ENCODE results near the gene ARHGEF11.

Gene ARHGEF11

DNA sequence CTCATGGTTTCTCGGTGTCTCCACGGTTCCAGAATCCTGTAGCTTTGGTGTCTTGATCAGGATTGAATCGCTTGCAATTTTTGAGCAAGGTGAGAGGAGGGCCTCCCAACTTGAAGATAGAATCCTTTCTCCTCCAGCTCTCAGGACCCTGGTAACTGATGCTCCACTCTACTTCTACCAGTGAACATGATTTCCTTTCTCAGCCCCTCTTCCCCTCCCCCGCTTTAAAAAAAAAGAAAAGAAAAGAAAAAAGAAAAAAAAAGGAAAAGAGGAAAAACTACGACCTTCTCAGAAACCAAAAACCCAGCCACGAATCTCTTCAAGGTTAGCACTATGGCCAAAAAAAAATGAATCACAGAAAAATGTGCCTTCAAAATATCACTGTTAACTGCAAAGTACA is 1.2 kb downstream of the ARHGEF11 start:
- peaks cover 15% of the 10 kb centered on the region for H3K79me1 ChIP-seq (replicated peaks; ENCODE audit: low read length, poor library complexity, severe bottlenecking)
- no peaks in the 10 kb centered on the region for H3K27me3 ChIP-seq (ENCODE audit: control insufficient read depth in 1 of 2, insufficient read depth in 1 of 2, low read length in 2 of 2)
- DNase-seq, result no peak
- H3K9me3 ChIP-seq (ENCODE audit: control insufficient read depth, low read length), result no peaks in the 10 kb centered on the region
- no peak overlapping the region for H4K91ac ChIP-seq (ENCODE audit: low read length)
- no peak overlapping the region for H2AFZ ChIP-seq (ENCODE audit: low read depth, low read length)
- no peak overlapping the region for H3K27ac ChIP-seq (ENCODE audit: low read length, poor library complexity, severe bottlenecking)
- no peak overlapping the region for H2BK12ac ChIP-seq (ENCODE audit: low read length in 2 of 2)
- H3K4me3 ChIP-seq (ENCODE audit: insufficient read depth in 1 of 2, low read depth in 1 of 2, low read length in 2 of 2), result peak overlapping the region in 1 of 2 experiments; percentile 96
- H3K36me3 ChIP-seq (ENCODE audit: control insufficient read depth in 1 of 2, insufficient read depth in 2 of 2, low read depth in 1 of 2, low read length in 2 of 2), result no peaks in the 10 kb centered on the region
- peaks cover 11% of the 10 kb centered on the region for H3K4me1 ChIP-seq (ENCODE audit: control insufficient read depth, insufficient read depth, low read depth, low read length)
- no peak overlapping the region for H3K14ac ChIP-seq (ENCODE audit: low read length in 2 of 2)
- no peak overlapping the region for H2AK5ac ChIP-seq (ENCODE audit: low read length, severe bottlenecking)
- H2BK120ac ChIP-seq (ENCODE audit: low read depth, low read length), result no peak overlapping the region
- H3K4me2 ChIP-seq (ENCODE audit: low read length, poor library complexity, severe bottlenecking), result peak overlapping the region; percentile 41
- H3K18ac ChIP-seq (ENCODE audit: low read depth in 1 of 2, low read length in 2 of 2), result no peak overlapping the region
- H4K8ac ChIP-seq (ENCODE audit: low read length), result no peak overlapping the region
- no peak overlapping the region for H3K4ac ChIP-seq (ENCODE audit: low read depth in 1 of 2, low read length in 2 of 2)
- 11% methylated on average over 6 of the region's 6 CpGs for WGBS
- no peak overlapping the region for H2BK15ac ChIP-seq (ENCODE audit: low read depth, poor library complexity, severe bottlenecking)
- no peak overlapping the region for H3K23ac ChIP-seq (ENCODE audit: low read length in 2 of 2)
- peak overlapping the region; percentile 100 for H3K9ac ChIP-seq (ENCODE audit: low read length)
- no peak overlapping the region for H2BK5ac ChIP-seq (ENCODE audit: low read depth, low read length, poor library complexity, severe bottlenecking)

DNA sequence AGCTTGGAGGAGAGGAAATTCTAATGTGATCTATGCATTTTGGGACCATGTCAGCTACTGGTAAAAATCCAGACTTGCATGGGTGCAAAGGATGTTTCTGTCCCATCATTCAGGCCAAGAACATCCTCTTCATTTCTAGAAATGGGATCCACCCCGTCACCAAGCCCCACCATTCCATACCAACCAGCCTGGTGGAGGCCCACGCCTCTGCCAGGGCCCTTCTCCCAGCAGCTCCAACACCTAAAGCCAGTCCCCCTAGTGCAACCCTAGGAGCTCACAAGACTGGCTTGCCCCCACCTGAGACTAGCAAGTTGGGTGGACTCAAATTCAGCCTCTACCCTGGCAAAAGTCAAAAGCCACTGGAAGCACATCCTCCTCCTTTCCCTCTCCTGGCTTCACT is 1.9 kb downstream of the ARHGEF11 start:
- peak overlapping the region; percentile 25 to 96 for H3K4me3 ChIP-seq (ENCODE audit: insufficient read depth in 1 of 2, low read depth in 1 of 2, low read length in 2 of 2)
- no peaks in the 10 kb centered on the region for H3K36me3 ChIP-seq (ENCODE audit: control insufficient read depth in 1 of 2, insufficient read depth in 2 of 2, low read depth in 1 of 2, low read length in 2 of 2)
- no peak for DNase-seq
- H3K18ac ChIP-seq (ENCODE audit: low read depth in 1 of 2, low read length in 2 of 2), result no peak overlapping the region
- 89% methylated on average over 2 of the region's 2 CpGs for WGBS
- no peak overlapping the region for H2BK5ac ChIP-seq (ENCODE audit: low read depth, low read length, poor library complexity, severe bottlenecking)
- no peak overlapping the region for H2BK15ac ChIP-seq (ENCODE audit: low read depth, poor library complexity, severe bottlenecking)
- H2BK12ac ChIP-seq (ENCODE audit: low read length in 2 of 2), result no peak overlapping the region
- no peak overlapping the region for H4K8ac ChIP-seq (ENCODE audit: low read length)
- no peaks in the 10 kb centered on the region for H3K27me3 ChIP-seq (ENCODE audit: control insufficient read depth in 1 of 2, insufficient read depth in 1 of 2, low read length in 2 of 2)
- H2AK5ac ChIP-seq (ENCODE audit: low read length, severe bottlenecking), result no peak overlapping the region
- H4K91ac ChIP-seq (ENCODE audit: low read length), result no peak overlapping the region
- peaks cover 12% of the 10 kb centered on the region for H3K4me1 ChIP-seq (ENCODE audit: control insufficient read depth, insufficient read depth, low read depth, low read length)
- H3K14ac ChIP-seq (ENCODE audit: low read length in 2 of 2), result no peak overlapping the region
- no peak overlapping the region for H2BK120ac ChIP-seq (ENCODE audit: low read depth, low read length)
- H3K79me1 ChIP-seq (replicated peaks; ENCODE audit: low read length, poor library complexity, severe bottlenecking), result peaks cover 20% of the 10 kb centered on the region
- no peak overlapping the region for H3K23ac ChIP-seq (ENCODE audit: low read length in 2 of 2)
- no peak overlapping the region for H2AFZ ChIP-seq (ENCODE audit: low read depth, low read length)
- H3K9ac ChIP-seq (ENCODE audit: low read length), result peak overlapping the region; percentile 100
- H3K27ac ChIP-seq (ENCODE audit: low read length, poor library complexity, severe bottlenecking), result no peak overlapping the region
- no peaks in the 10 kb centered on the region for H3K9me3 ChIP-seq (ENCODE audit: control insufficient read depth, low read length)
- peak overlapping the region; percentile 59 for H3K4me2 ChIP-seq (ENCODE audit: low read length, poor library complexity, severe bottlenecking)
- H3K4ac ChIP-seq (ENCODE audit: low read depth in 1 of 2, low read length in 2 of 2), result no peak overlapping the region

GRCh38 chr1:157042846-157043245 is 2.7 kb downstream of the ARHGEF11 start:
- Histone ChIP-seq H2BK12ac (ENCODE audit: low read length in 2 of 2) (no peak overlapping the region), H3K4ac (ENCODE audit: low read depth in 1 of 2, low read length in 2 of 2) (no peak overlapping the region), H3K9ac (ENCODE audit: low read length) (peak overlapping the region; percentile 100), H3K4me1 (ENCODE audit: control insufficient read depth, insufficient read depth, low read depth, low read length) (peaks cover 15% of the 10 kb centered on the region), H3K18ac (ENCODE audit: low read depth in 1 of 2, low read length in 2 of 2) (no peak overlapping the region), H3K27me3 (ENCODE audit: control insufficient read depth in 1 of 2, insufficient read depth in 1 of 2, low read length in 2 of 2) (no peaks in the 10 kb centered on the region), H2BK120ac (ENCODE audit: low read depth, low read length) (no peak overlapping the region), H3K14ac (ENCODE audit: low read length in 2 of 2) (no peak overlapping the region), H3K4me2 (ENCODE audit: low read length, poor library complexity, severe bottlenecking) (peak overlapping the region; percentile 59), H3K23ac (ENCODE audit: low read length in 2 of 2) (no peak overlapping the region), H3K4me3 (ENCODE audit: insufficient read depth in 1 of 2, low read depth in 1 of 2, low read length in 2 of 2) (peak overlapping the region in 1 of 2 experiments; percentile 96), H2BK5ac (ENCODE audit: low read depth, low read length, poor library complexity, severe bottlenecking) (no peak overlapping the region), H2AFZ (ENCODE audit: low read depth, low read length) (no peak overlapping the region), H4K91ac (ENCODE audit: low read length) (no peak overlapping the region), H2AK5ac (ENCODE audit: low read length, severe bottlenecking) (no peak overlapping the region), H3K27ac (ENCODE audit: low read length, poor library complexity, severe bottlenecking) (no peak overlapping the region), H4K8ac (ENCODE audit: low read length) (no peak overlapping the region), H3K9me3 (ENCODE audit: control insufficient read depth, low read length) (no peaks in the 10 kb centered on the region), H3K79me1 (replicated peaks; ENCODE audit: low read length, poor library complexity, severe bottlenecking) (peaks cover 22% of the 10 kb centered on the region), H3K36me3 (ENCODE audit: control insufficient read depth in 1 of 2, insufficient read depth in 2 of 2, low read depth in 1 of 2, low read length in 2 of 2) (no peaks in the 10 kb centered on the region), H2BK15ac (ENCODE audit: low read depth, poor library complexity, severe bottlenecking) (no peak overlapping the region)
- DNase-seq, result no peak
- WGBS, result 88% methylated on average over 1 of the region's 2 CpGs

DNA sequence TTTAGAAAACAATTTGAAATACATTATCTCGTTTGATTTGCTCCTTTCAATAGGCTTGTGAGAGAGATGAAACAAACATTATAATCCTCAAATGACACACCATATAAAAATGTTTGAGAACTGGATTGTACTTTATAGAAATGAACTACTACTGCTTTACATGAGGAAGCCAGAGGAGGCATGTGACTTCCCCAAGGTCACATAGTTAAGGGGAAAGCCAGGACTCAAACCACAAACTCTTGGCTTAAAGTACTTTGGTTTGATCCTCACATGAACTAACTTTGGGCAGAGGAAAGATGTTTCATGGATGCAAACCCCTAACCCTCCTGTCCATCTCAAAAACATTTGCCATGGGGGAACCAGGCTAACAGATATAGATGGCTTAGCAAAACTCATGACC is 4.7 kb downstream of the ARHGEF11 start:
- peaks cover 27% of the 10 kb centered on the region for H3K79me1 ChIP-seq (replicated peaks; ENCODE audit: low read length, poor library complexity, severe bottlenecking)
- no peaks in the 10 kb centered on the region for H3K9me3 ChIP-seq (ENCODE audit: control insufficient read depth, low read length)
- no peak overlapping the region for H3K18ac ChIP-seq (ENCODE audit: low read depth in 1 of 2, low read length in 2 of 2)
- no CpG with 5 or more reads among the region's 1 CpG for WGBS
- no peak overlapping the region for H2AK5ac ChIP-seq (ENCODE audit: low read length, severe bottlenecking)
- DNase-seq, result peak; percentile 56
- H2BK12ac ChIP-seq (ENCODE audit: low read length in 2 of 2), result no peak overlapping the region
- peak overlapping the region; percentile 12 for H3K9ac ChIP-seq (ENCODE audit: low read length)
- no peak overlapping the region for H2AFZ ChIP-seq (ENCODE audit: low read depth, low read length)
- H4K91ac ChIP-seq (ENCODE audit: low read length), result no peak overlapping the region
- H2BK15ac ChIP-seq (ENCODE audit: low read depth, poor library complexity, severe bottlenecking), result no peak overlapping the region
- no peak overlapping the region for H3K4me3 ChIP-seq (ENCODE audit: insufficient read depth in 1 of 2, low read depth in 1 of 2, low read length in 2 of 2)
- no peak overlapping the region for H2BK120ac ChIP-seq (ENCODE audit: low read depth, low read length)
- no peaks in the 10 kb centered on the region for H3K27me3 ChIP-seq (ENCODE audit: control insufficient read depth in 1 of 2, insufficient read depth in 1 of 2, low read length in 2 of 2)
- H3K36me3 ChIP-seq (ENCODE audit: control insufficient read depth in 1 of 2, insufficient read depth in 2 of 2, low read depth in 1 of 2, low read length in 2 of 2), result no peaks in the 10 kb centered on the region
- H2BK5ac ChIP-seq (ENCODE audit: low read depth, low read length, poor library complexity, severe bottlenecking), result no peak overlapping the region
- no peak overlapping the region for H3K23ac ChIP-seq (ENCODE audit: low read length in 2 of 2)
- H3K4me2 ChIP-seq (ENCODE audit: low read length, poor library complexity, severe bottlenecking), result no peak overlapping the region
- peaks cover 15% of the 10 kb centered on the region for H3K4me1 ChIP-seq (ENCODE audit: control insufficient read depth, insufficient read depth, low read depth, low read length)
- H4K8ac ChIP-seq (ENCODE audit: low read length), result no peak overlapping the region
- no peak overlapping the region for H3K4ac ChIP-seq (ENCODE audit: low read depth in 1 of 2, low read length in 2 of 2)
- no peak overlapping the region for H3K27ac ChIP-seq (ENCODE audit: low read length, poor library complexity, severe bottlenecking)
- no peak overlapping the region for H3K14ac ChIP-seq (ENCODE audit: low read length in 2 of 2)
